Measurements from ENCODE around the gene CDH2. TPM values are rescaled to one million over a fixed set of nuclear protein-coding genes. Genes with fewer than 3 reads are reported as not detected.

The CDH2 gene
- total RNA-seq, 4 donors from 2014 or later = 3.9 to 9.8 (median 7.5) TPM

DNA sequence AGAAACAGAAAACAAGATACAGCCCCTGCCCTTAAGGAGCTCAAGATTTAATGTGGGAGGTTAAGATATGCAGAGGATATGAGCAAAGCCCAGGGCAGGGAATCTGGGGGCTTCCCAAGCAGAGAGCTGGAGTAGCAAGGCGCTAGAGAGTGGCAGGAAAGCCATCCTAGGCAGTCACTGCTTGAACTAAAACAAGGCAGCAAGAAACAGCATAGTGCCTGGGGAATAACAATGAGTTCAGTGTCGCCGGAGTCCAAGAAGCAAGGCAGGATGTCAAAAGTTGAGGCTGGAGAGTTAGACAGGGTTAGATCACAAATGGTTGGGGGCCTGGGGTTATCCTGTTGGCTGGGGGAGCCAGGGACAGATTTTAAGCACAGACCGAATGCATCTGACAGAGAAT lies 24.6 kb downstream of the CDH2 start:
- H3K27ac ChIP-seq = peak overlapping the region in 1 of 4 donors; percentile 32
- 40 to 47% methylated on average over 4 of the region's 4 CpGs for WGBS, 2 donors

DNA sequence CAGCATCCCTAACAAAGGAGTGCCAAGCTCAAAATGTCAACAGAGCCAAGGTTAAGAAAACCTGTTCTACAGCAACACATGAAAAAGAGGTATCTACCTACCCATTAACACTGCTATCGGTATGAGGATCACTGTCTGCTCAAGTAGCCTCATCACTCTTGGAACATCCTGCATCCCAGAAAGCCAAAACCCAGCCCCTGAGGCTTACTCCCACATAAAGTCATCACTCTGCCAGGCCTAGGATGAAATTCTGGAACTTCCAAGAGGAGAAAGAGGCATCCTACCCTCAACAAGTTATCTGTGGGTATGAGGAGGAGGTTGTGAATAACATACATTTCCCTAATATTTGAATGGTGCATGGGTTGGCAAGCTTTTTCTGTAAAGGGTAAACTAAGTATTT lies 25.5 kb downstream of the CDH2 start:
- Histone ChIP-seq H3K4me3 (no peak overlapping the region), H3K4me1 (peaks cover 0 to 7% (median 0%) of the 10 kb centered on the region in 4 donors), H3K27ac (no peak overlapping the region), H3K36me3 (no peaks in the 10 kb centered on the region), H3K9me3 (no peaks in the 10 kb centered on the region), H3K27me3 (no peaks in the 10 kb centered on the region)
- WGBS, 2 donors = 85 to 88% methylated on average over 1 of the region's 1 CpG
- DNase-seq (ENCODE audit: low spot score in 2 of 2) = no peak
- TF ChIP-seq, protein P1, sequence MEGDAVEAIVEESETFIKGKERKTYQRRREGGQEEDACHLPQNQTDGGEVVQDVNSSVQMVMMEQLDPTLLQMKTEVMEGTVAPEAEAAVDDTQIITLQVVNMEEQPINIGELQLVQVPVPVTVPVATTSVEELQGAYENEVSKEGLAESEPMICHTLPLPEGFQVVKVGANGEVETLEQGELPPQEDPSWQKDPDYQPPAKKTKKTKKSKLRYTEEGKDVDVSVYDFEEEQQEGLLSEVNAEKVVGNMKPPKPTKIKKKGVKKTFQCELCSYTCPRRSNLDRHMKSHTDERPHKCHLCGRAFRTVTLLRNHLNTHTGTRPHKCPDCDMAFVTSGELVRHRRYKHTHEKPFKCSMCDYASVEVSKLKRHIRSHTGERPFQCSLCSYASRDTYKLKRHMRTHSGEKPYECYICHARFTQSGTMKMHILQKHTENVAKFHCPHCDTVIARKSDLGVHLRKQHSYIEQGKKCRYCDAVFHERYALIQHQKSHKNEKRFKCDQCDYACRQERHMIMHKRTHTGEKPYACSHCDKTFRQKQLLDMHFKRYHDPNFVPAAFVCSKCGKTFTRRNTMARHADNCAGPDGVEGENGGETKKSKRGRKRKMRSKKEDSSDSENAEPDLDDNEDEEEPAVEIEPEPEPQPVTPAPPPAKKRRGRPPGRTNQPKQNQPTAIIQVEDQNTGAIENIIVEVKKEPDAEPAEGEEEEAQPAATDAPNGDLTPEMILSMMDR (IDR thresholded peaks at IDR 0.05) = no peak
- TF ChIP-seq EP300 (IDR thresholded peaks at IDR 0.05) = no peak
- no peak for TF ChIP-seq POLR2A (IDR thresholded peaks at IDR 0.05)

More for the DNA sequence above, 24.6 kb downstream of the CDH2 start:
- Histone ChIP-seq H3K9me3 (no peaks in the 10 kb centered on the region), H3K4me3 (no peak overlapping the region), H3K36me3 (no peaks in the 10 kb centered on the region), H3K4me1 (peaks cover 0 to 6% (median 0%) of the 10 kb centered on the region in 4 donors), H3K27me3 (no peaks in the 10 kb centered on the region)
- TF ChIP-seq, protein P1 (IDR thresholded peaks at IDR 0.05) = no peak
- TF ChIP-seq POLR2A (IDR thresholded peaks at IDR 0.05) (no peak), EP300 (IDR thresholded peaks at IDR 0.05) (no peak)
- DNase-seq (ENCODE audit: low spot score in 2 of 2) = no peak

DNA sequence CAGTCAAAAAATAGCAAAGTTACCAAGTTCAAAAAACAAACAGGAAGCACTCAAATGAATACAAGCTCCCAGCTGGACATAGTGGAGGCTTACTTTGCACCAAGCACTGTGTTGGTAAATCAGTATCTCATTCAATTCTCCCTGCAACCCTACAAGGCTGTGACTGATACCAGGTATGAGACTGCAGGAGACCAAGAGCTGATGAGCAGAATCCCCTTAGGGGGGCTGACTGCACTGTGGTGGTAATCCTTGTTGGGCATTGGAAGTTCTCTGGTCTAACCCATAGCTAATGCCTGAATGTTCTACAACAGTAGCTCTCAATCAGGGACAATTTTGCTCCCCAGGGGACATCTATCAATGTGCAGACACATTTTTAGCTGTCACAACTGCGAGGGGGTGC lies 26.0 kb downstream of the CDH2 start:
- WGBS, 2 donors = 78 to 92% methylated on average over 1 of the region's 1 CpG
- peaks cover 0 to 7% (median 0%) of the 10 kb centered on the region in 4 donors for H3K4me1 ChIP-seq

DNA sequence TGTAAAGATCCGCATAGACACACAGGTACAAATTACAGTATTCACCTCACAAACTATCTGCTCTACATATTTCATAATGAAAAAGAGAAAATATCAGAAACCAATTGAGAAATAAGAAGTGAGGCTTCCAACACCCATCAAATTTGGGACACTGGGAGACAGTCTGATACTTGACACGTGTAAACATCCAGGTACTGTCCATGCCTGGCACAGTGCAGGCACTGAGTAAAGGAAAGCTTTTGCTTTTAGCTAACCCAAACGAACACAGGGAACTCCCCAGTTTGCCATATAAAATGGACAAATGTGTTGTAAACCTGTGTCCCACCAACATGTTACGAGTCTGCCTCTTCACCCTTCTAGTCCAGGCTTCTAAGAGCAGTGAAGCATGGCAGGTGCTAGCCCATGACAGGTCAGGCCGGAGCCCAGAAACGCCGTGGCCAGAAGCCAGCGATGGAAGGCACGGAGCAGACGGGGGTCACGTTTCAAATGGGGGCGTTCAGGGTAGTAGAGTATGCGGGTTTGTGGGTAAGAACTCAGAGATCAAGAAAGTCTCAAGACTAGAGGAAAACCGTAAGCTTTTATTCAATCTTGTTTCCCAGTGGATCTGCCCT lies 27.0 kb downstream of the CDH2 start:
- peaks cover 0 to 7% (median 0%) of the 10 kb centered on the region in 4 donors for H3K4me1 ChIP-seq
- H3K36me3 ChIP-seq = no peaks in the 10 kb centered on the region
- TF ChIP-seq POLR2A (IDR thresholded peaks at IDR 0.05) (no peak), EP300 (IDR thresholded peaks at IDR 0.05) (no peak)
- TF ChIP-seq, protein P1 (IDR thresholded peaks at IDR 0.05) = no peak
- DNase-seq (ENCODE audit: low spot score in 2 of 2) = no peak
- H3K4me3 ChIP-seq = no peak overlapping the region
- WGBS, 2 donors = 87 to 88% methylated on average over 14 of the region's 14 CpGs
- H3K27me3 ChIP-seq = no peaks in the 10 kb centered on the region
- H3K9me3 ChIP-seq = no peaks in the 10 kb centered on the region
- no peak overlapping the region for H3K27ac ChIP-seq

More for the DNA sequence above, 26.0 kb downstream of the CDH2 start:
- no peak for DNase-seq (ENCODE audit: low spot score in 2 of 2)
- TF ChIP-seq, protein P1 (IDR thresholded peaks at IDR 0.05) = no peak
- TF ChIP-seq POLR2A (IDR thresholded peaks at IDR 0.05) (no peak), EP300 (IDR thresholded peaks at IDR 0.05) (no peak)
- H3K27ac ChIP-seq = no peak overlapping the region
- H3K4me3 ChIP-seq = no peak overlapping the region
- no peaks in the 10 kb centered on the region for H3K36me3 ChIP-seq
- no peaks in the 10 kb centered on the region for H3K27me3 ChIP-seq
- H3K9me3 ChIP-seq = no peaks in the 10 kb centered on the region

DNA sequence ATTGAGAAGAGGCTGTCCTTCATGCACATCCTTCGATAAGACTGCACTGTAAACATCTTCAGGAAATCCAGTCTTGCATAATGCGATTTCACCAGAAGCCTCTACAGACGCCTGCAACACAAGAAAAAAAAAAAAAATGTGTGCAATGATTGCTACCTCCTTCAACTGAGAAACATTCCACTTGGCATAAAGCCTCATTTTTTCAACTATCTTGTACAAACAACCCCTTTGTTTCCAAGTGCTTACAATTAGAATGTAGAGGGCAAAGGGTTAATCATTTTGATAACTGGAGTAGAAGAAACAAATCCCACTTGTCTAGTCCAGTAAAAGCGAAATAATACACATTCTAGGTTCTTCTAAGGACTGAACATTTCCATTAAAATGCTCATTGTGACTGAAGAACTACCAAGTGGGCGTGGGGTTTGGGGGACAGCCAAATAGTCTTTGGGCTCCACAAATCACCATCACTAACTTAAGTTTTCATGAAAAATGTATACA lies 29.2 kb downstream of the CDH2 start:
- WGBS, 2 donors = 18 to 20% methylated on average over 5 of the region's 5 CpGs
- no peaks in the 10 kb centered on the region for H3K9me3 ChIP-seq
- no peaks in the 10 kb centered on the region for H3K27me3 ChIP-seq
- H3K36me3 ChIP-seq = no peaks in the 10 kb centered on the region
- DNase-seq (ENCODE audit: low spot score in 2 of 2) = no peak
- no peak overlapping the region for H3K27ac ChIP-seq
- H3K4me3 ChIP-seq = no peak overlapping the region
- peaks cover 0 to 7% (median 0%) of the 10 kb centered on the region in 4 donors for H3K4me1 ChIP-seq
- TF ChIP-seq EP300 (IDR thresholded peaks at IDR 0.05) (no peak), POLR2A (IDR thresholded peaks at IDR 0.05) (no peak)
- TF ChIP-seq, protein P1 (IDR thresholded peaks at IDR 0.05) = no peak
